SU-DHL-6 (cell line): ENCODE measurements around the gene PDCD4.

ENCODE experiments used
- H2AFZ ChIP-seq: fragments of 200-600 bp; sonication (generic); 2 replicates; pipeline ENCODE4 v1.6.1; 2014; ENCODE audit warnings: low read depth, mild to moderate bottlenecking, moderate library complexity, mixed read lengths, antibody characterized with exemption, low read length; ENCODE audit not compliant: severe bottlenecking
- H3F3A ChIP-seq: fragments of 200-600 bp; shearing (Covaris generic); 2 replicates; pipeline ENCODE4 v1.6.0; 2016; ENCODE audit warnings: antibody characterized with exemption, mild to moderate bottlenecking; ENCODE audit not compliant: insufficient read depth
- H3K27ac ChIP-seq: fragments of 200-600 bp; sonication (generic); 2 replicates; pipeline ENCODE4 v1.5.1; 2016; ENCODE audit warnings: low read depth, mild to moderate bottlenecking, low read length, moderate library complexity, mixed read lengths
- H3K27me3 ChIP-seq: fragments of 200-600 bp; sonication (generic), shearing (Covaris generic); 2 replicates; pipeline ENCODE4 v1.6.0; 2014; ENCODE audit warnings: mild to moderate bottlenecking, low read length
- H3K36me3 ChIP-seq: fragments of 200-600 bp; sonication (generic); 2 replicates; pipeline ENCODE4 v1.6.1; 2014; ENCODE audit warnings: mild to moderate bottlenecking, low read length, mixed read lengths
- H3K4me2 ChIP-seq: fragments of 300-600, 200-600 bp; shearing (Covaris generic), sonication (generic); 2 replicates; pipeline ENCODE4 v1.6.0; 2014; ENCODE audit warnings: low read length, low read depth, mild to moderate bottlenecking; ENCODE audit not compliant: poor library complexity, severe bottlenecking
- H3K4me3 ChIP-seq: fragments of 200-600 bp; sonication (generic); 2 replicates; pipeline ENCODE4 v1.5.1; 2014; ENCODE audit warnings: antibody characterized with exemption, low read length, mild to moderate bottlenecking, mixed read lengths; ENCODE audit not compliant: insufficient read depth, poor library complexity, severe bottlenecking
- H3K79me2 ChIP-seq: fragments of 200-600 bp; sonication (generic); 2 replicates; pipeline ENCODE4 v1.6.1; 2014; ENCODE audit warnings: mild to moderate bottlenecking, low read length, moderate library complexity; ENCODE audit not compliant: insufficient read depth
- H3K9ac ChIP-seq: fragments of 200-600 bp; sonication (generic); 2 replicates; pipeline ENCODE4 v1.7.0; 2014; ENCODE audit warnings: mild to moderate bottlenecking, low read length
- H3K9me2 ChIP-seq: fragments of 200-600 bp; sonication (generic); replicated peaks from 2 replicates; pipeline ENCODE4 v1.6.1; 2014; ENCODE audit warnings: low read length; ENCODE audit not compliant: insufficient read depth
- H3K9me3 ChIP-seq: fragments of 200-600 bp; sonication (generic); 2 replicates; pipeline ENCODE4 v1.6.1; 2014; ENCODE audit warnings: low read length, mixed read lengths; ENCODE audit not compliant: insufficient read depth
- H4K20me1 ChIP-seq: fragments of 200-600 bp; sonication (generic); 2 replicates; pipeline ENCODE4 v1.6.1; 2014; ENCODE audit warnings: low read depth, mild to moderate bottlenecking, antibody characterized with exemption, low read length, moderate library complexity, mixed read lengths
- EZH2phosphoT487 ChIP-seq: fragments of 200-600 bp; sonication (generic), shearing (Covaris generic); conservative IDR thresholded peaks from 2 replicates; pipeline ENCODE4 v1.6.1; 2018; ENCODE audit warnings: mild to moderate bottlenecking, antibody characterized with exemption, low read length, moderate library complexity, mixed read lengths
- TF ChIP-seq, protein P1 (sequence below): fragments of 200-600 bp; sonication (generic); IDR thresholded peaks from one replicate; pipeline ENCODE4 v1.5.1; 2017; ENCODE audit warnings: antibody characterized with exemption, mild to moderate bottlenecking, low read length, moderate library complexity; ENCODE audit not compliant: insufficient read depth, poor library complexity, severe bottlenecking

The PDCD4 gene

DNA sequence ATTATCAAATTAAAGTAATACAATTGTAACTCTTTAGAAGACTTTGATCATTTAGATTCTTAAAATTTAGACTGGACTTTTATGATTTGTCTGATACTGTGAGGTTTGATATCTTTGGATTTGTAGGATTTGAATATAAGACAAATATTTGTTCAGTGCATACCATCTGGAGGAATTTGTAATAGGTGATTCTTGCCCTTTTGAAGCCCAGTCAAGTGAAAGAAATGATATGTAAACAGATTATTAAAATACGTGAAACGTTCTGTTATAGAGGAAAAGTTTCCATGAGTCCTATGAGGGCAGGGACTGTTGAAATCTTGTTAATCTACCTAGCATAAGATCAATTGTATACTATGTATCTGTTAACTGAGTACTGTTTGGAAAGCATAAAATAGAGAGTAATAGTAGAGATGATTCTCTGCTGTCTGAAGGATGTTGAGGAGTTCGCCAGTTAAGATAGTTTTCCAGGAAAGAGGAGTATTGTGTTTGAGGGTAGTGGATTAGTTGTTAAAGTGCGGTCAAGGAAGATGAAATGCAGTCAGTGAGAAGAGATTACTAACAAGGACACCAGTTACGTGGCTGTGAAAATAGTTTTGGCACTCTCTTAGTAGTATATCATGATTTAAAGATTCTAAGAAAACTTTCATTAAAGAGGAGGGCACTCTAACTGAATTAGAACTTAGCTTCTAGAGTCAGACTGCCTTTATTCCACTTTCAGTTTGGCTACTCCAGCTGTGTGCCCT, 14.4 kb downstream of the PDCD4 start:
- no peaks in the 10 kb centered on the region for H3K9me2 ChIP-seq
- peaks cover 91% of the 10 kb centered on the region for H3K36me3 ChIP-seq
- no peak for TF ChIP-seq EZH2phosphoT487
- TF ChIP-seq, protein P1, sequence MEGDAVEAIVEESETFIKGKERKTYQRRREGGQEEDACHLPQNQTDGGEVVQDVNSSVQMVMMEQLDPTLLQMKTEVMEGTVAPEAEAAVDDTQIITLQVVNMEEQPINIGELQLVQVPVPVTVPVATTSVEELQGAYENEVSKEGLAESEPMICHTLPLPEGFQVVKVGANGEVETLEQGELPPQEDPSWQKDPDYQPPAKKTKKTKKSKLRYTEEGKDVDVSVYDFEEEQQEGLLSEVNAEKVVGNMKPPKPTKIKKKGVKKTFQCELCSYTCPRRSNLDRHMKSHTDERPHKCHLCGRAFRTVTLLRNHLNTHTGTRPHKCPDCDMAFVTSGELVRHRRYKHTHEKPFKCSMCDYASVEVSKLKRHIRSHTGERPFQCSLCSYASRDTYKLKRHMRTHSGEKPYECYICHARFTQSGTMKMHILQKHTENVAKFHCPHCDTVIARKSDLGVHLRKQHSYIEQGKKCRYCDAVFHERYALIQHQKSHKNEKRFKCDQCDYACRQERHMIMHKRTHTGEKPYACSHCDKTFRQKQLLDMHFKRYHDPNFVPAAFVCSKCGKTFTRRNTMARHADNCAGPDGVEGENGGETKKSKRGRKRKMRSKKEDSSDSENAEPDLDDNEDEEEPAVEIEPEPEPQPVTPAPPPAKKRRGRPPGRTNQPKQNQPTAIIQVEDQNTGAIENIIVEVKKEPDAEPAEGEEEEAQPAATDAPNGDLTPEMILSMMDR, result no peak
- H3K9me3 ChIP-seq, result no peaks in the 10 kb centered on the region
- H3K27ac ChIP-seq, result no peak overlapping the region
- peaks cover 11% of the 10 kb centered on the region; the same call in 1 of the 2 replicates for H3K79me2 ChIP-seq
- no peaks in the 10 kb centered on the region for H3K27me3 ChIP-seq
- peaks cover 34% of the 10 kb centered on the region; the same call in 1 of the 2 replicates for H3F3A ChIP-seq
- no peak overlapping the region for H3K9ac ChIP-seq
- H2AFZ ChIP-seq, result no peak overlapping the region
- H4K20me1 ChIP-seq, result no peaks in the 10 kb centered on the region
- no peak overlapping the region for H3K4me3 ChIP-seq
- H3K4me2 ChIP-seq, result no peak overlapping the region

DNA sequence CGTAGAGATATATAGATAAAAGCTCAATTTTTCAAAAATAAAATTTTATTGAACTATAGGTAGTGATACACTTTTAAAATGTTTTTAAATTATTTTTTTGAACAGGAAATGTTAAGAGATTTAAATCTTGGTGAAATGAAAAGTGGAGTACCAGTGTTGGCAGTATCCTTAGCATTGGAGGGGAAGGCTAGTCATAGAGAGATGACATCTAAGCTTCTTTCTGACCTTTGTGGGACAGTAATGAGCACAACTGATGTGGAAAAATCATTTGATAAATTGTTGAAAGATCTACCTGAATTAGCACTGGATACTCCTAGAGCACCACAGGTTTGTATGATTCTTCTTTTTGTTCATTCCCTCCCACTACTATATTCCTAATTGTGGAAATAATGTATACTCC, 15.8 kb downstream of the PDCD4 start:
- H3K4me3 ChIP-seq, result no peak overlapping the region
- TF ChIP-seq, protein P1, result no peak
- TF ChIP-seq EZH2phosphoT487, result no peak
- no peak overlapping the region for H3K4me2 ChIP-seq
- H3K27me3 ChIP-seq, result no peaks in the 10 kb centered on the region
- no peak overlapping the region for H3K27ac ChIP-seq
- H4K20me1 ChIP-seq, result no peaks in the 10 kb centered on the region
- no peaks in the 10 kb centered on the region for H3K9me3 ChIP-seq
- H3K9ac ChIP-seq, result no peak overlapping the region
- H2AFZ ChIP-seq, result no peak overlapping the region
- peaks cover 32% of the 10 kb centered on the region; the same call in 1 of the 2 replicates for H3F3A ChIP-seq
- H3K36me3 ChIP-seq, result peaks cover 89% of the 10 kb centered on the region
- H3K9me2 ChIP-seq, result no peaks in the 10 kb centered on the region
- H3K79me2 ChIP-seq, result peaks cover 11% of the 10 kb centered on the region; the same call in 1 of the 2 replicates

DNA sequence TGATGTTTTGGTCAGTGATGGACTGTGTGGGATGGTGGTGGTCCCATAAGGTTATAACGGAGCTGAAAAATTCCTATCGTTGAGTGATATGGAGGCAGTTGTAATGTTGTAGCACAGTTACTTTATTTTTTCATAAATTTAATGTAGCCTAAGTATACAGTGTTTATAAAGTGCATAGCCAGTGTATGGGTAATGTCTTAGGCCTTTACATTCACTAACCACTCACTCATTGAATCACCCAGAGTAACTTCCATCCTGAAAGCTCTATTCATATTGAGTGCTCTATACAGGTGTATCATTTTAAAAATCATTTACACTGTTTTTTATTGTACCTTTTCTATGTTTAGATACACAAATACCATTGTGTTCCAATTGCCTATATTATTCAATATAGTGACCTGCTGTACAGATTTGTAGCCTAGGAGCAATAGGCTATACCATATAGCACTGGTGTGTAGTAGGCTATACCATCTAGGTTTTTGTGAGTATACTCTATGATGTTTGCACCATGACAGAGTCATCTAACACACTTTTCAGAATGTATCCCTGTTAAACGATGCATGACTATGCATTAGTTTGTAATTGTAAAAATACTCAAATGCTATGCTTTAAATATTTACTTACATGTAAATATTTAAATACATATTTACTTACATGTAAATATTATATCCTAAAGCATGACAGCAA, 21.0 kb downstream of the PDCD4 start:
- no peak for TF ChIP-seq EZH2phosphoT487
- TF ChIP-seq, protein P1, result no peak
- H3K4me3 ChIP-seq, result no peak overlapping the region
- H3K79me2 ChIP-seq, result 0 out of 2 replicates have a peak, but pooled peaks cover 5% of the 10 kb centered on the region
- H4K20me1 ChIP-seq, result no peaks in the 10 kb centered on the region
- H3K27ac ChIP-seq, result peak overlapping the region; percentile 33; the same call in 1 of the 2 replicates
- H3K4me2 ChIP-seq, result no peak overlapping the region
- peaks cover 67% of the 10 kb centered on the region for H3K36me3 ChIP-seq
- H3K9ac ChIP-seq, result no peak overlapping the region
- H2AFZ ChIP-seq, result no peak overlapping the region
- no peaks in the 10 kb centered on the region for H3K27me3 ChIP-seq
- no peaks in the 10 kb centered on the region for H3K9me2 ChIP-seq
- peaks cover 32% of the 10 kb centered on the region; the same call in 1 of the 2 replicates for H3F3A ChIP-seq
- H3K9me3 ChIP-seq, result no peaks in the 10 kb centered on the region
